Activated CD4-positive, CD25-positive, alpha-beta regulatory T cell treated with anti-CD3 and anti-CD28 coated beads, Interleukin-2, amount 50 U/mL, for 16 hours (primary cell): ENCODE data around the gene MED4.
A peak's percentile ranks its signal among the peaks of the same experiment; 100 is the strongest.

Source experiments
- DNase-seq: peaks from one replicate; pipeline ENCODE4 v3.0.0-alpha.2; 2020; ENCODE audit warnings: low read depth, low spot score

The MED4 gene

GRCh38 chr13:48037346-48038173, 57.3 kb downstream of the MED4 start, which contains the start of gene NUDT15:
Gene NUDT15, plus strand, starts transcription at chr13:48037726. Its CDS starts 21 bp downstream, at chr13:48037747.
- peak; percentile 93 for DNase-seq

- DNase-seq, result no peak
Measured at GRCh38 chr13:48029859-48030258, 65.0 kb downstream of the MED4 start.

GRCh38 chr13:48028066-48028465, 66.8 kb downstream of the MED4 start:
- no peak for DNase-seq
